H9 (cell line): ENCODE data around the gene ZNF490. TPM values are rescaled to one million over a fixed set of nuclear protein-coding genes. Genes with fewer than 3 reads are reported as not detected.

Source experiments
- DNase-seq: peaks from one replicate; pipeline ENCODE4 v3.0.0-alpha.2; 2017
- H2AFZ ChIP-seq: one replicate; pipeline ENCODE4 v1.6.1; 2013; ENCODE audit warnings: mild to moderate bottlenecking, low read length, control low read depth, moderate library complexity
- H2AK5ac ChIP-seq: 2 replicates; pipeline ENCODE4 v1.6.1; 2013; ENCODE audit warnings: low read length, control low read depth, mixed read lengths; ENCODE audit not compliant: insufficient read length
- H2BK120ac ChIP-seq: one replicate; pipeline ENCODE4 v1.6.1; 2013; ENCODE audit warnings: low read depth, mild to moderate bottlenecking, low read length, control low read depth, inconsistent platforms; ENCODE audit not compliant: poor library complexity, severe bottlenecking
- H2BK12ac ChIP-seq: 2 replicates; pipeline ENCODE4 v1.6.1; 2013; ENCODE audit warnings: low read length, control low read depth, mixed read lengths, low read depth; ENCODE audit not compliant: insufficient read length
- H2BK15ac ChIP-seq: 2 replicates; pipeline ENCODE4 v1.6.1; 2013; ENCODE audit warnings: low read depth, low read length, control low read depth
- H2BK20ac ChIP-seq: one replicate; pipeline ENCODE4 v1.6.1; 2013; ENCODE audit warnings: low read depth, mild to moderate bottlenecking, low read length, control low read depth, inconsistent platforms; ENCODE audit not compliant: poor library complexity, severe bottlenecking
- H2BK5ac ChIP-seq: 2 replicates; pipeline ENCODE4 v1.6.1; 2013; ENCODE audit warnings: low read length, control low read depth, mixed read lengths; ENCODE audit not compliant: insufficient read length
- H3K14ac ChIP-seq: 2 replicates; pipeline ENCODE4 v1.6.1; 2013; ENCODE audit warnings: low read length, control low read depth; ENCODE audit not compliant: insufficient read depth
- H3K18ac ChIP-seq: 2 replicates; pipeline ENCODE4 v1.6.1; 2013; ENCODE audit warnings: low read depth, mild to moderate bottlenecking, mixed read lengths, low read length, control low read depth; ENCODE audit not compliant: insufficient read length
- H3K23ac ChIP-seq: 2 replicates; pipeline ENCODE4 v1.6.1; 2013; ENCODE audit warnings: low read length, control low read depth, mixed read lengths, low read depth; ENCODE audit not compliant: insufficient read length
- H3K23me2 ChIP-seq: 2 replicates; pipeline ENCODE4 v1.6.1; 2013; ENCODE audit warnings: low read depth, mild to moderate bottlenecking, mixed read lengths, low read length, control low read depth; ENCODE audit not compliant: insufficient read length, poor library complexity, severe bottlenecking
- H3K27ac ChIP-seq: 2 replicates; pipeline ENCODE4 v1.5.1; 2013; ENCODE audit warnings: low read length, control low read depth, mixed read lengths, low read depth; ENCODE audit not compliant: insufficient read length
- H3K27me3 ChIP-seq: 2 replicates; pipeline ENCODE4 v1.6.1; 2013; ENCODE audit warnings: low read length, control low read depth, inconsistent platforms; ENCODE audit not compliant: insufficient read depth
- H3K4ac ChIP-seq: 2 replicates; pipeline ENCODE4 v1.6.1; 2013; ENCODE audit warnings: low read depth, mild to moderate bottlenecking, control low read depth, inconsistent platforms, low read length, moderate library complexity
- H3K4me1 ChIP-seq: 2 replicates; pipeline ENCODE4 v1.6.1; 2013; ENCODE audit warnings: low read length, control low read depth, inconsistent platforms; ENCODE audit not compliant: insufficient read depth
- H3K4me2 ChIP-seq: 2 replicates; pipeline ENCODE4 v1.6.1; 2013; ENCODE audit warnings: low read length, control low read depth, mixed read lengths; ENCODE audit not compliant: insufficient read length, insufficient read depth
- H3K56ac ChIP-seq: 2 replicates; pipeline ENCODE4 v1.6.1; 2013; ENCODE audit warnings: low read depth, mild to moderate bottlenecking, mixed read lengths, low read length, control low read depth; ENCODE audit not compliant: insufficient read length
- H3K79me1 ChIP-seq: 2 replicates; pipeline ENCODE4 v1.6.1; 2013; ENCODE audit warnings: low read depth, mild to moderate bottlenecking, moderate library complexity, low read length, control low read depth, inconsistent platforms; ENCODE audit not compliant: insufficient read depth, poor library complexity, severe bottlenecking
- H3K79me2 ChIP-seq: 2 replicates; pipeline ENCODE4 v1.6.1; 2013; ENCODE audit warnings: low read length, control low read depth, inconsistent platforms; ENCODE audit not compliant: insufficient read depth
- H3K9ac ChIP-seq: 2 replicates; pipeline ENCODE4 v1.6.1; 2013; ENCODE audit warnings: low read length, control low read depth, mixed read lengths; ENCODE audit not compliant: insufficient read length; ENCODE audit errors: extremely low read depth
- H3K9me3 ChIP-seq: one replicate; pipeline ENCODE4 v1.6.1; 2013; ENCODE audit warnings: low read depth, low read length, inconsistent platforms; ENCODE audit not compliant: control insufficient read depth
- H3T11ph ChIP-seq: one replicate; pipeline ENCODE4 v1.6.1; 2013; ENCODE audit warnings: mild to moderate bottlenecking, low read length, control low read depth, inconsistent platforms
- H4K20me1 ChIP-seq: one replicate; pipeline ENCODE4 v1.6.1; 2013; ENCODE audit not compliant: control insufficient read depth, insufficient read length, insufficient read depth
- H4K5ac ChIP-seq: 2 replicates; pipeline ENCODE4 v1.6.1; 2013; ENCODE audit warnings: low read depth, mild to moderate bottlenecking, mixed read lengths, low read length, control low read depth; ENCODE audit not compliant: insufficient read length
- H4K8ac ChIP-seq: replicated peaks from 2 replicates; pipeline ENCODE4 v1.6.1; 2013; ENCODE audit warnings: low read length, control low read depth, mixed read lengths, low read depth; ENCODE audit not compliant: insufficient read length
- H4K91ac ChIP-seq: 2 replicates; pipeline ENCODE4 v1.6.1; 2013; ENCODE audit warnings: low read depth, mild to moderate bottlenecking, moderate library complexity, mixed read lengths, low read length, control low read depth; ENCODE audit not compliant: insufficient read length
- H3K27ac Mint-ChIP-seq, 3 experiments: 2 replicates in 2 of 3; 3 replicates in 1 of 3; pipeline ENCODE4 v1.8.0; 2020 to 2021; ENCODE audit warnings: mixed read lengths in 3 of 3, mild to moderate bottlenecking in 1 of 3, moderate library complexity in 1 of 3
- H3K27me3 Mint-ChIP-seq: 2 replicates; pipeline ENCODE4 v1.8.0; 2021; ENCODE audit warnings: low read depth, mild to moderate bottlenecking, moderate library complexity, mixed read lengths
- H3K36me3 Mint-ChIP-seq, 3 experiments: 2 replicates in 2 of 3; 3 replicates in 1 of 3; pipeline ENCODE4 v1.8.0; 2020 to 2021; ENCODE audit warnings: low read depth in 3 of 3, mixed read lengths in 3 of 3; ENCODE audit not compliant: insufficient read depth in 1 of 3
- H3K4me1 Mint-ChIP-seq, 2 experiments: 2 replicates each; pipeline ENCODE4 v1.8.0; 2020; ENCODE audit warnings: mixed read lengths in 2 of 2
- H3K4me3 Mint-ChIP-seq, 2 experiments: 2 replicates in 1 of 2; 3 replicates in 1 of 2; pipeline ENCODE4 v1.8.0; 2020 to 2021; ENCODE audit warnings: mild to moderate bottlenecking in 2 of 2, mixed read lengths in 2 of 2, moderate library complexity in 1 of 2
- H3K9me3 Mint-ChIP-seq, 2 experiments: 2 replicates in 1 of 2; 3 replicates in 1 of 2; pipeline ENCODE4 v1.8.0; 2020; ENCODE audit warnings: mild to moderate bottlenecking in 2 of 2, mixed read lengths in 2 of 2, moderate library complexity in 1 of 2
- CTCF ChIP-seq: fragments of 200-600 bp; sonication (generic); conservative IDR thresholded peaks from 3 replicates; pipeline ENCODE4 v1.8.0; 2021; ENCODE audit warnings: antibody characterized with exemption, mild to moderate bottlenecking
- WGBS: extraction: QIAGEN DNeasy Blood & Tissue Kit; methylation state at CpG from one replicate; pipeline ENCODE4 v1.1.7; 2013; ENCODE audit warnings: missing lambda C conversion rate, low lambda C conversion rate, mixed read lengths; ENCODE audit not compliant: insufficient read length; ENCODE audit errors: extremely low coverage; 5-methylcytosine and 5-hydroxymethylcytosine counted together
- total RNA-seq: library from RNA; stranded (reverse); gene quantifications from 2 replicates; pipeline ENCODE4 v1.2.1, GENCODE V29; 2021

ZNF490 gene
- total RNA-seq, 1 experiment from 2014 or later, result 10.1 TPM

DNA sequence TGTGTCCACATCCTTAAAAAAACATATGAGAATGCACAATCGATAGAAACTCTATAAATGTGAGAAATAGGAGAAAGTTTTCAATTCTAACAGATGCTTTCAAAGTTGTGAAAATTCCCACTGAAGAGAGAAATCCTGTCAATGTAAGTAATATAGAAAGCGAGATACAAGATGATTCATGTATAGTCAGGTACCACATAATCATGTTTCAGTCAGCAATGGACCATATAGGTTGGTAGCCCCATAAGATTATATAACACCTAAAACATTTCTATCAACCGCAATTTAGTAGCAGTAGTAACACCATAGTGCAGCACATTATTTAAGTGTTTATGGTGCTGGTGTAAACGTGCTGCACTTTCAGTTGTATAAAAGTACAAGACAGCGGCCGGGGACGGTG is 18.6 kb upstream of the ZNF490 start:
- Mint-ChIP-seq H3K27me3 (no peaks in the 10 kb centered on the region; the same call in 1 of the 2 replicates), H3K9me3 (peaks cover 53 to 54% of the 10 kb centered on the region in 2 experiments)

More for the DNA sequence above, 18.6 kb upstream of the ZNF490 start:
- Histone ChIP-seq H2BK5ac (no peak overlapping the region), H2BK15ac (no peak overlapping the region), H2BK120ac (no peak overlapping the region), H3K4ac (no peak overlapping the region), H2BK20ac (no peak overlapping the region), H3K14ac (no peak overlapping the region), H3K56ac (no peak overlapping the region), H3T11ph (no peak overlapping the region), H3K18ac (no peak overlapping the region), H3K9ac (no peak overlapping the region), H4K8ac (no peak overlapping the region), H2BK12ac (no peak overlapping the region), H3K9me3 (peaks cover 38% of the 10 kb centered on the region), H3K79me1 (no peaks in the 10 kb centered on the region), H4K5ac (no peak overlapping the region), H3K4me1 (no peaks in the 10 kb centered on the region), H3K79me2 (no peaks in the 10 kb centered on the region), H3K23ac (no peak overlapping the region), H3K4me2 (no peak overlapping the region), H4K20me1 (no peaks in the 10 kb centered on the region), H3K27ac (no peak overlapping the region), H3K27me3 (no peaks in the 10 kb centered on the region), H3K23me2 (no peaks in the 10 kb centered on the region), H4K91ac (no peak overlapping the region), H2AK5ac (no peak overlapping the region), H2AFZ (no peak overlapping the region)
- Mint-ChIP-seq H3K4me1 (no peaks in the 10 kb centered on the region), H3K4me3 (no peak overlapping the region), H3K27ac (no peak overlapping the region), H3K36me3 (peaks cover 65 to 75% (median 66%) of the 10 kb centered on the region in 3 experiments)
- WGBS, result no CpG with 5 or more reads among the region's 7 CpGs
- no peak for DNase-seq
- TF ChIP-seq CTCF, result no peak
